Panc1 (cell line): Measurements from ENCODE around the gene ZNF518B.

ENCODE experiments used
- CTCF ChIP-seq: fragments of 450-650 bp; IDR thresholded peaks from 2 replicates; pipeline ENCODE4 v1.5.1; 2017; ENCODE audit warnings: mild to moderate bottlenecking
- POLR2AphosphoS5 ChIP-seq: IDR thresholded peaks from 2 replicates; pipeline ENCODE4 v1.6.1; 2012; ENCODE audit warnings: mild to moderate bottlenecking, low read depth, low read length, moderate library complexity
- SIN3A ChIP-seq: IDR thresholded peaks from 2 replicates; pipeline ENCODE4 v1.6.1; 2012; ENCODE audit warnings: low read depth, mild to moderate bottlenecking, low read length, moderate library complexity, borderline replicate concordance; ENCODE audit not compliant: insufficient read depth
- TCF7L2 ChIP-seq: IDR thresholded peaks from 2 replicates; pipeline ENCODE4 v1.6.1; 2011; ENCODE audit warnings: mild to moderate bottlenecking, low read depth, low read length, inconsistent platforms

DNA sequence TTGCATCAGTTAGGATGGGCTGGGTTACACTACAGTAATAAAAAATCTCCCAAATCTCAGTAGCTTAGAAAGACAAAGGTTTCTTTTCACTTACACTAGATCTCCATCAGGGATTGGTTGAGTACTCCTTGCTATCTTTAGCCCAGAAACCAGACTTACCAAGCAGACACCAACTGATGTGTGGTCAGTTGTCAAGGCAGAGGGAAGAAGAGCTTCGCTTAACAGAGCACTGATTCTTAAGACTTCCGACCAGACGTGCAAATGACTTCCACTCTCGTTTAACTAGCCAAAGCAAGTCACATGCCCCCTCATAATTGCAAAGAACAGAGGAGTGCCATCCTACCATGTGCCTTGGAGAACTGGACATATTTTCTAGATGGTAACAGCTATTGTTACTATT is 5.7 kb upstream of the ZNF518B start:
- TF ChIP-seq CTCF (no peak), POLR2AphosphoS5 (no peak), TCF7L2 (no peak), SIN3A (no peak)
